IgD-negative memory B cell (primary cell): ENCODE results near the gene TGM6. TPM values are rescaled to one million over a fixed set of nuclear protein-coding genes. Genes with fewer than 3 reads are reported as not detected.

Source experiments
- H3K27ac Mint-ChIP-seq, 3 donors: one replicate each; pipeline ENCODE4 v1.8.0; 2020 to 2022; ENCODE audit warnings: mild to moderate bottlenecking in 3 of 3, mixed read lengths in 3 of 3, moderate library complexity in 1 of 3
- H3K27me3 Mint-ChIP-seq: one replicate; pipeline ENCODE4 v1.8.0; 2021; ENCODE audit warnings: mixed read lengths
- H3K36me3 Mint-ChIP-seq: one replicate; pipeline ENCODE4 v1.8.0; 2020; ENCODE audit warnings: mild to moderate bottlenecking, mixed read lengths
- H3K4me1 Mint-ChIP-seq, 3 donors: one replicate each; pipeline ENCODE4 v1.8.0; 2020 to 2022; ENCODE audit warnings: mixed read lengths in 3 of 3, mild to moderate bottlenecking in 1 of 3
- H3K4me3 Mint-ChIP-seq, 4 donors: one replicate each; pipeline ENCODE4 v1.8.0; 2020 to 2022; ENCODE audit warnings: mild to moderate bottlenecking in 4 of 4, mixed read lengths in 4 of 4, moderate library complexity in 3 of 4
- H3K9me3 Mint-ChIP-seq, 3 donors: one replicate each; pipeline ENCODE4 v1.8.0; 2020 to 2021; ENCODE audit warnings: mixed read lengths in 3 of 3, mild to moderate bottlenecking in 1 of 3
- polyA plus RNA-seq: library from polyadenylated mRNA; unstranded; fragments of 300-500 nt; fragmentation: Illumina TruSeq; gene quantifications from one replicate; pipeline ENCODE4 v1.2.3, GENCODE V29; 2021

Gene TGM6
- polyA plus RNA-seq, 1 donor from 2014 or later, result not detected

GRCh38 chr20:2467412-2467811 is 86.7 kb downstream of the TGM6 start:
- H3K36me3 Mint-ChIP-seq, result peaks cover 14% of the 10 kb centered on the region
- H3K27me3 Mint-ChIP-seq, result no peaks in the 10 kb centered on the region
- peak overlapping the region in 1 of 4 donors; percentile 76 for H3K4me3 Mint-ChIP-seq
- H3K4me1 Mint-ChIP-seq, result peaks cover 19 to 29% (median 28%) of the 10 kb centered on the region in 3 donors
- no peaks in the 10 kb centered on the region for H3K9me3 Mint-ChIP-seq
- H3K27ac Mint-ChIP-seq, result peak overlapping the region in 2 of 3 donors; percentile 47 to 71

- Mint-ChIP-seq H3K9me3 (no peaks in the 10 kb centered on the region), H3K4me3 (peak overlapping the region; percentile 60 to 85 (median 80)), H3K27me3 (no peaks in the 10 kb centered on the region), H3K4me1 (peaks cover 19 to 29% (median 28%) of the 10 kb centered on the region in 3 donors), H3K36me3 (peaks cover 13% of the 10 kb centered on the region), H3K27ac (peak overlapping the region in 2 of 3 donors; percentile 47 to 88)
Measured at GRCh38 chr20:2468581-2469407, 88.1 kb downstream of the TGM6 start.

GRCh38 chr20:2469991-2470422 is 89.3 kb downstream of the TGM6 start:
- no peaks in the 10 kb centered on the region for H3K27me3 Mint-ChIP-seq
- H3K36me3 Mint-ChIP-seq, result peaks cover 13% of the 10 kb centered on the region
- H3K9me3 Mint-ChIP-seq, result no peaks in the 10 kb centered on the region
- H3K27ac Mint-ChIP-seq, result peak overlapping the region; percentile 97 to 99 (median 99)
- peaks cover 19 to 29% (median 28%) of the 10 kb centered on the region in 3 donors for H3K4me1 Mint-ChIP-seq
- H3K4me3 Mint-ChIP-seq, result peak overlapping the region; percentile 98 to 99 (median 98)

GRCh38 chr20:2470423-2471193 is 89.9 kb downstream of the TGM6 start, which contains the start of gene SNRPB:
TSS of gene SNRPB (minus strand) at chr20:2470789. CDS start at chr20:2470690, 99 bp downstream.
- Mint-ChIP-seq H3K36me3 (peaks cover 7% of the 10 kb centered on the region), H3K27ac (peak within 1 kb of the TSS; percentile 97 to 99 (median 99)), H3K27me3 (no peaks in the 10 kb centered on the region), H3K9me3 (no peaks in the 10 kb centered on the region), H3K4me1 (peaks cover 19 to 28% (median 28%) of the 10 kb centered on the region in 3 donors), H3K4me3 (peak within 1 kb of the TSS; percentile 98 to 99 (median 98))

GRCh38 chr20:2473516-2473915 is 92.8 kb downstream of the TGM6 start:
- Mint-ChIP-seq H3K4me3 (no peak overlapping the region), H3K9me3 (peaks cover 0 to 1% (median 0%) of the 10 kb centered on the region in 3 donors), H3K27ac (peak overlapping the region in 1 of 3 donors; percentile 47), H3K36me3 (peaks cover 3% of the 10 kb centered on the region), H3K27me3 (no peaks in the 10 kb centered on the region), H3K4me1 (peaks cover 13 to 16% (median 16%) of the 10 kb centered on the region in 3 donors)

- no peak overlapping the region for H3K27ac Mint-ChIP-seq
- peaks cover 7% of the 10 kb centered on the region for H3K36me3 Mint-ChIP-seq
- peaks cover 0 to 8% (median 1%) of the 10 kb centered on the region in 3 donors for H3K9me3 Mint-ChIP-seq
- peaks cover 0 to 2% (median 2%) of the 10 kb centered on the region in 3 donors for H3K4me1 Mint-ChIP-seq
- H3K27me3 Mint-ChIP-seq, result no peaks in the 10 kb centered on the region
- no peak overlapping the region for H3K4me3 Mint-ChIP-seq
Measured at GRCh38 chr20:2475850-2476741, 95.4 kb downstream of the TGM6 start.

GRCh38 chr20:2476742-2477615 is 96.3 kb downstream of the TGM6 start:
- H3K36me3 Mint-ChIP-seq, result peaks cover 14% of the 10 kb centered on the region
- H3K9me3 Mint-ChIP-seq, result peaks cover 0 to 13% (median 1%) of the 10 kb centered on the region in 3 donors
- no peak overlapping the region for H3K4me3 Mint-ChIP-seq
- H3K4me1 Mint-ChIP-seq, result no peaks in the 10 kb centered on the region
- H3K27me3 Mint-ChIP-seq, result no peaks in the 10 kb centered on the region
- H3K27ac Mint-ChIP-seq, result peak overlapping the region in 1 of 3 donors; percentile 48

GRCh38 chr20:2480381-2480780 is 99.7 kb downstream of the TGM6 start:
- no peak overlapping the region for H3K27ac Mint-ChIP-seq
- H3K4me3 Mint-ChIP-seq, result no peak overlapping the region
- no peaks in the 10 kb centered on the region for H3K4me1 Mint-ChIP-seq
- peaks cover 30% of the 10 kb centered on the region for H3K36me3 Mint-ChIP-seq
- peaks cover 0 to 13% (median 1%) of the 10 kb centered on the region in 3 donors for H3K9me3 Mint-ChIP-seq
- no peaks in the 10 kb centered on the region for H3K27me3 Mint-ChIP-seq

Other genes with a start within 250 kb of the TGM6 start
- not detected for gene TGM3, start 84.9 kb upstream of the TGM6 start, polyA plus RNA-seq
- gene SNRPB, start 89.9 kb downstream of the TGM6 start, polyA plus RNA-seq, result 334 TPM
- 8.5 TPM for gene ZNF343, start 128.0 kb downstream of the TGM6 start, polyA plus RNA-seq
- not detected for gene TMC2, start 155.7 kb downstream of the TGM6 start, polyA plus RNA-seq